ENCODE results near the gene TMUB1.

Gene TMUB1

DNA sequence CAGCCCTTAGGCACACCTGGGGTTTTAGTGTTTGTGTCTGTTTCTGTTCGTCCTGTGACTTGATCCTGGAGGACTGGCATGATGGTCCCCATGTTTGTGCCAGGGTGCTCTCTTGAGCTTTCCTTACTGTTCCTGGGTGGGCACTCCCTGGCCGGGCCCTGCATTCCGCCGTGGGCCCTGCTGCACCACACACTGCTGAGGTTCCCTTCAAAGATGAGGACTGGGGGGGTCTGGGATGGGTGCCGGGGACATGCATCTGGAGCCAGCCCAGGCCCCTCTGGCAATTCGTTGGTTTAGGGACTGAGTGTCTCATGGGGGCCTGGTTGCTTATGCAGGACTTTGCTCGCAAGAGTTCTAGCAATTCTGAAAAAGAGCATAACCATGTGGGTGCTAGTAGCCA lies 7.7 kb upstream of the TMUB1 start:
- no peak overlapping the region for H3K27ac ChIP-seq (ENCODE audit: low read depth, low read length)
- H3K9ac ChIP-seq (ENCODE audit: low read length), result no peak overlapping the region
- H3K79me2 ChIP-seq (ENCODE audit: insufficient read depth, low read length), result no peaks in the 10 kb centered on the region
- H4K20me1 ChIP-seq (ENCODE audit: low read depth, low read length), result no peaks in the 10 kb centered on the region
- no peaks in the 10 kb centered on the region for H3F3A ChIP-seq (ENCODE audit: insufficient read depth)
- H2AFZ ChIP-seq (ENCODE audit: low read depth, low read length, severe bottlenecking), result no peak overlapping the region
- TF ChIP-seq, protein P1, sequence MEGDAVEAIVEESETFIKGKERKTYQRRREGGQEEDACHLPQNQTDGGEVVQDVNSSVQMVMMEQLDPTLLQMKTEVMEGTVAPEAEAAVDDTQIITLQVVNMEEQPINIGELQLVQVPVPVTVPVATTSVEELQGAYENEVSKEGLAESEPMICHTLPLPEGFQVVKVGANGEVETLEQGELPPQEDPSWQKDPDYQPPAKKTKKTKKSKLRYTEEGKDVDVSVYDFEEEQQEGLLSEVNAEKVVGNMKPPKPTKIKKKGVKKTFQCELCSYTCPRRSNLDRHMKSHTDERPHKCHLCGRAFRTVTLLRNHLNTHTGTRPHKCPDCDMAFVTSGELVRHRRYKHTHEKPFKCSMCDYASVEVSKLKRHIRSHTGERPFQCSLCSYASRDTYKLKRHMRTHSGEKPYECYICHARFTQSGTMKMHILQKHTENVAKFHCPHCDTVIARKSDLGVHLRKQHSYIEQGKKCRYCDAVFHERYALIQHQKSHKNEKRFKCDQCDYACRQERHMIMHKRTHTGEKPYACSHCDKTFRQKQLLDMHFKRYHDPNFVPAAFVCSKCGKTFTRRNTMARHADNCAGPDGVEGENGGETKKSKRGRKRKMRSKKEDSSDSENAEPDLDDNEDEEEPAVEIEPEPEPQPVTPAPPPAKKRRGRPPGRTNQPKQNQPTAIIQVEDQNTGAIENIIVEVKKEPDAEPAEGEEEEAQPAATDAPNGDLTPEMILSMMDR (IDR thresholded peaks at IDR 0.05; ENCODE audit: insufficient read depth, low read length, poor library complexity, severe bottlenecking), result no peak
- no peak for TF ChIP-seq EZH2phosphoT487 (conservative IDR thresholded peaks at IDR 0.05; ENCODE audit: low read length)
- H3K4me2 ChIP-seq (ENCODE audit: low read depth, low read length, poor library complexity, severe bottlenecking), result no peak overlapping the region
- no peaks in the 10 kb centered on the region for H3K36me3 ChIP-seq (ENCODE audit: low read length)
- no peaks in the 10 kb centered on the region for H3K27me3 ChIP-seq (ENCODE audit: low read length)
- H3K4me3 ChIP-seq (ENCODE audit: insufficient read depth, low read length, poor library complexity, severe bottlenecking), result no peak overlapping the region
- no peaks in the 10 kb centered on the region for H3K9me3 ChIP-seq (ENCODE audit: insufficient read depth, low read length)
- no peaks in the 10 kb centered on the region for H3K9me2 ChIP-seq (replicated peaks; ENCODE audit: insufficient read depth, low read length)

GRCh38 chr7:151089893-151090730 lies 6.8 kb upstream of the TMUB1 start:
- no peak overlapping the region for H3K4me2 ChIP-seq (ENCODE audit: low read depth, low read length, poor library complexity, severe bottlenecking)
- H2AFZ ChIP-seq (ENCODE audit: low read depth, low read length, severe bottlenecking), result no peak overlapping the region
- no peak overlapping the region for H3K9ac ChIP-seq (ENCODE audit: low read length)
- no peaks in the 10 kb centered on the region for H3K27me3 ChIP-seq (ENCODE audit: low read length)
- H3K9me3 ChIP-seq (ENCODE audit: insufficient read depth, low read length), result no peaks in the 10 kb centered on the region
- H4K20me1 ChIP-seq (ENCODE audit: low read depth, low read length), result no peaks in the 10 kb centered on the region
- H3K27ac ChIP-seq (ENCODE audit: low read depth, low read length), result no peak overlapping the region
- 0 out of 2 replicates have a peak, but pooled peaks cover under 1% of the 10 kb centered on the region for H3F3A ChIP-seq (ENCODE audit: insufficient read depth)
- no peak overlapping the region for H3K4me3 ChIP-seq (ENCODE audit: insufficient read depth, low read length, poor library complexity, severe bottlenecking)
- TF ChIP-seq, protein P1 (IDR thresholded peaks at IDR 0.05; ENCODE audit: insufficient read depth, low read length, poor library complexity, severe bottlenecking), result no peak
- no peaks in the 10 kb centered on the region for H3K9me2 ChIP-seq (replicated peaks; ENCODE audit: insufficient read depth, low read length)
- H3K36me3 ChIP-seq (ENCODE audit: low read length), result no peaks in the 10 kb centered on the region
- no peaks in the 10 kb centered on the region for H3K79me2 ChIP-seq (ENCODE audit: insufficient read depth, low read length)

- Histone ChIP-seq H3K79me2 (ENCODE audit: insufficient read depth, low read length) (no peaks in the 10 kb centered on the region), H3K9ac (ENCODE audit: low read length) (no peak overlapping the region), H3F3A (ENCODE audit: insufficient read depth) (0 out of 2 replicates have a peak, but pooled peaks cover 5% of the 10 kb centered on the region), H3K4me3 (ENCODE audit: insufficient read depth, low read length, poor library complexity, severe bottlenecking) (no peak overlapping the region), H2AFZ (ENCODE audit: low read depth, low read length, severe bottlenecking) (no peak overlapping the region), H3K9me2 (replicated peaks; ENCODE audit: insufficient read depth, low read length) (no peaks in the 10 kb centered on the region), H3K27me3 (ENCODE audit: low read length) (no peaks in the 10 kb centered on the region), H3K27ac (ENCODE audit: low read depth, low read length) (no peak overlapping the region), H3K9me3 (ENCODE audit: insufficient read depth, low read length) (no peaks in the 10 kb centered on the region), H3K4me2 (ENCODE audit: low read depth, low read length, poor library complexity, severe bottlenecking) (no peak overlapping the region), H3K36me3 (ENCODE audit: low read length) (no peaks in the 10 kb centered on the region), H4K20me1 (ENCODE audit: low read depth, low read length) (no peaks in the 10 kb centered on the region)
- TF ChIP-seq EZH2phosphoT487 (conservative IDR thresholded peaks at IDR 0.05; ENCODE audit: low read length), result no peak
- TF ChIP-seq, protein P1 (IDR thresholded peaks at IDR 0.05; ENCODE audit: insufficient read depth, low read length, poor library complexity, severe bottlenecking), result no peak
These were observed 5.8 kb upstream of the TMUB1 start for GRCh38 chr7:151088856-151089699.

Measured in SU-DHL-6 (cell line).